Activated T-cell treated with anti-CD3 and anti-CD28 coated beads, Interleukin-2, amount 50 U/mL, for 4 hours (primary cell): ENCODE measurements around the gene MOB3B. TPM values are rescaled to one million over a fixed set of nuclear protein-coding genes. Genes with fewer than 3 reads are reported as not detected.
A peak's percentile ranks its signal among the peaks of the same experiment; 100 is the strongest.

Source experiments
- ATAC-seq, 2 donors: fragments of 200-7000 bp; cut with Tn5 transposase; one replicate each; pipeline ENCODE4 v1.10.0; 2021
- DNase-seq: peaks from one replicate; pipeline ENCODE4 v3.0.0-alpha.2; 2020
- H3K27me3 Mint-ChIP-seq: one replicate; pipeline ENCODE4 v1.8.0; 2021; ENCODE audit warnings: low read depth, mixed read lengths
- H3K36me3 Mint-ChIP-seq: one replicate; pipeline ENCODE4 v1.8.0; 2022; ENCODE audit warnings: mixed read lengths; ENCODE audit not compliant: insufficient read depth
- H3K4me1 Mint-ChIP-seq: one replicate; pipeline ENCODE4 v1.8.0; 2021; ENCODE audit warnings: low read depth, mixed read lengths
- H3K4me3 Mint-ChIP-seq: one replicate; pipeline ENCODE4 v1.8.0; 2021; ENCODE audit warnings: mild to moderate bottlenecking, moderate library complexity, mixed read lengths
- H3K9me3 Mint-ChIP-seq: one replicate; pipeline ENCODE4 v1.8.0; 2021; ENCODE audit warnings: mixed read lengths
- total RNA-seq, 3 donors: library from RNA; stranded (reverse); gene quantifications; one replicate each; pipeline ENCODE4 v1.2.1, GENCODE V29; 2021

The MOB3B gene
- total RNA-seq, 3 donors from 2014 or later = 0.45 to 0.96 (median 0.57) TPM

GRCh38 chr9:27353474-27354229, 176.0 kb downstream of the MOB3B start:
- Mint-ChIP-seq H3K9me3 (no peaks in the 10 kb centered on the region), H3K4me3 (no peak overlapping the region), H3K36me3 (no peaks in the 10 kb centered on the region), H3K27me3 (no peaks in the 10 kb centered on the region), H3K4me1 (peaks cover 16% of the 10 kb centered on the region)
- DNase-seq (no peak), ATAC-seq (no peak)

- Mint-ChIP-seq H3K27me3 (no peaks in the 10 kb centered on the region), H3K4me3 (no peak overlapping the region), H3K9me3 (no peaks in the 10 kb centered on the region), H3K4me1 (peaks cover 16% of the 10 kb centered on the region), H3K36me3 (no peaks in the 10 kb centered on the region)
- ATAC-seq = peak in 1 of 2 donors; percentile 28
- DNase-seq = no peak
Observed at GRCh38 chr9:27353166-27353473, 176.5 kb downstream of the MOB3B start.

- H3K27me3 Mint-ChIP-seq = no peaks in the 10 kb centered on the region
- peaks cover 16% of the 10 kb centered on the region for H3K4me1 Mint-ChIP-seq
- H3K4me3 Mint-ChIP-seq = no peak overlapping the region
- DNase-seq (no peak), ATAC-seq (no peak)
- no peaks in the 10 kb centered on the region for H3K9me3 Mint-ChIP-seq
- no peaks in the 10 kb centered on the region for H3K36me3 Mint-ChIP-seq
Observed at GRCh38 chr9:27352457-27353165, 177.0 kb downstream of the MOB3B start.

- Mint-ChIP-seq H3K4me3 (no peak overlapping the region), H3K4me1 (peaks cover 16% of the 10 kb centered on the region), H3K27me3 (no peaks in the 10 kb centered on the region), H3K9me3 (no peaks in the 10 kb centered on the region), H3K36me3 (no peaks in the 10 kb centered on the region)
- ATAC-seq (no peak), DNase-seq (no peak)
Observed at GRCh38 chr9:27351438-27351837, 178.2 kb downstream of the MOB3B start.

- no peak for ATAC-seq
- Mint-ChIP-seq H3K27me3 (no peaks in the 10 kb centered on the region), H3K4me1 (peaks cover 16% of the 10 kb centered on the region)
Observed at GRCh38 chr9:27350382-27350976, 179.1 kb downstream of the MOB3B start.

GRCh38 chr9:27349698-27350080, 179.9 kb downstream of the MOB3B start:
- no peak overlapping the region for H3K4me3 Mint-ChIP-seq
- no peaks in the 10 kb centered on the region for H3K27me3 Mint-ChIP-seq
- DNase-seq (no peak), ATAC-seq (no peak)
- H3K9me3 Mint-ChIP-seq = no peaks in the 10 kb centered on the region
- H3K4me1 Mint-ChIP-seq = peaks cover 16% of the 10 kb centered on the region
- H3K36me3 Mint-ChIP-seq = no peaks in the 10 kb centered on the region

More at GRCh38 chr9:27350382-27350976, 179.1 kb downstream of the MOB3B start:
- DNase-seq = no peak
- no peak overlapping the region for H3K4me3 Mint-ChIP-seq
- no peaks in the 10 kb centered on the region for H3K9me3 Mint-ChIP-seq
- no peaks in the 10 kb centered on the region for H3K36me3 Mint-ChIP-seq

GRCh38 chr9:27348785-27349697, 180.6 kb downstream of the MOB3B start:
- Mint-ChIP-seq H3K9me3 (no peaks in the 10 kb centered on the region), H3K36me3 (no peaks in the 10 kb centered on the region), H3K4me3 (no peak overlapping the region), H3K27me3 (no peaks in the 10 kb centered on the region), H3K4me1 (peaks cover 16% of the 10 kb centered on the region)
- ATAC-seq (no peak), DNase-seq (no peak)

GRCh38 chr9:27347889-27348288, 181.7 kb downstream of the MOB3B start:
- Mint-ChIP-seq H3K9me3 (no peaks in the 10 kb centered on the region), H3K36me3 (no peaks in the 10 kb centered on the region), H3K27me3 (no peaks in the 10 kb centered on the region), H3K4me3 (no peak overlapping the region), H3K4me1 (peaks cover 11% of the 10 kb centered on the region)
- DNase-seq (no peak), ATAC-seq (no peak)

- no peaks in the 10 kb centered on the region for H3K27me3 Mint-ChIP-seq
- ATAC-seq (no peak), DNase-seq (no peak)
- H3K9me3 Mint-ChIP-seq = no peaks in the 10 kb centered on the region
- no peaks in the 10 kb centered on the region for H3K36me3 Mint-ChIP-seq
- H3K4me1 Mint-ChIP-seq = no peaks in the 10 kb centered on the region
- no peak overlapping the region for H3K4me3 Mint-ChIP-seq
Observed at GRCh38 chr9:27344776-27345175, 184.8 kb downstream of the MOB3B start.

- ATAC-seq (no peak), DNase-seq (no peak)
- no peaks in the 10 kb centered on the region for H3K36me3 Mint-ChIP-seq
- no peaks in the 10 kb centered on the region for H3K9me3 Mint-ChIP-seq
- H3K4me1 Mint-ChIP-seq = no peaks in the 10 kb centered on the region
- no peaks in the 10 kb centered on the region for H3K27me3 Mint-ChIP-seq
- no peak overlapping the region for H3K4me3 Mint-ChIP-seq
Observed at GRCh38 chr9:27341545-27342294, 187.9 kb downstream of the MOB3B start.

GRCh38 chr9:27340961-27341511, 188.6 kb downstream of the MOB3B start:
- Mint-ChIP-seq H3K9me3 (no peaks in the 10 kb centered on the region), H3K4me1 (no peaks in the 10 kb centered on the region), H3K4me3 (no peak overlapping the region), H3K36me3 (no peaks in the 10 kb centered on the region), H3K27me3 (no peaks in the 10 kb centered on the region)
- DNase-seq (no peak), ATAC-seq (no peak)

- H3K4me1 Mint-ChIP-seq = no peaks in the 10 kb centered on the region
Observed at GRCh38 chr9:27340285-27340674, 189.3 kb downstream of the MOB3B start.

GRCh38 chr9:27339661-27340284, 189.8 kb downstream of the MOB3B start:
- Mint-ChIP-seq H3K4me3 (no peak overlapping the region), H3K4me1 (no peaks in the 10 kb centered on the region), H3K27me3 (no peaks in the 10 kb centered on the region), H3K9me3 (no peaks in the 10 kb centered on the region), H3K36me3 (no peaks in the 10 kb centered on the region)
- ATAC-seq = no peak
- no peak for DNase-seq

More at GRCh38 chr9:27340285-27340674, 189.3 kb downstream of the MOB3B start:
- Mint-ChIP-seq H3K27me3 (no peaks in the 10 kb centered on the region), H3K36me3 (no peaks in the 10 kb centered on the region), H3K4me3 (no peak overlapping the region), H3K9me3 (no peaks in the 10 kb centered on the region)
- DNase-seq (no peak), ATAC-seq (no peak)
